Breast epithelium (tissue), 4 donors: ENCODE results near the gene LRRC61. TPM values are rescaled to one million over a fixed set of nuclear protein-coding genes. Genes with fewer than 3 reads are reported as not detected.

Source experiments
- DNase-seq, 2 donors: peaks; one replicate each; pipeline ENCODE4 v3.0.0-alpha.2; 2019; ENCODE audit warnings: low spot score in 2 of 2
- H3K27ac ChIP-seq, 2 donors: fragments of 200-600 bp; sonication (generic) in 1 of 2; one replicate each; pipeline ENCODE4 v1.5.1; 2016 to 2019; ENCODE audit warnings: mild to moderate bottlenecking in 1 of 2
- H3K27me3 ChIP-seq, 2 donors: fragments of 200-600 bp; sonication (generic) in 1 of 2; one replicate each; pipeline versions ENCODE4 v1.5.1 to v1.6.0; 2017 to 2019; ENCODE audit warnings: control low read depth in 1 of 2, mild to moderate bottlenecking in 1 of 2
- H3K36me3 ChIP-seq: fragments of 200-600 bp; one replicate; pipeline ENCODE4 v1.5.1; 2019
- H3K4me1 ChIP-seq, 2 donors: fragments of 200-600 bp; sonication (generic); one replicate each; pipeline ENCODE4 v1.5.1; 2016 to 2019; ENCODE audit warnings: control low read depth in 1 of 2
- H3K4me3 ChIP-seq, 3 donors: fragments of 200-600 bp; sonication (generic); 1 replicate in 2 of 3; 2 replicates in 1 of 3; pipeline ENCODE4 v1.5.1; 2016 to 2019; ENCODE audit warnings: mild to moderate bottlenecking in 3 of 3, moderate library complexity in 2 of 3
- H3K9me3 ChIP-seq, 2 donors: fragments of 200-600 bp; sonication (generic) in 1 of 2; one replicate each; pipeline ENCODE4 v1.5.1; 2016 to 2019; ENCODE audit warnings: control low read depth in 1 of 2
- CTCF ChIP-seq, 3 donors: fragments of 450-650 bp; IDR thresholded peaks; one replicate each; pipeline ENCODE4 v1.5.1; 2016 to 2017; ENCODE audit warnings: antibody characterized with exemption in 3 of 3, mild to moderate bottlenecking in 3 of 3, moderate library complexity in 3 of 3
- POLR2A ChIP-seq: fragments of 450-650 bp; IDR thresholded peaks from one replicate; pipeline ENCODE4 v1.6.1; 2016; ENCODE audit warnings: antibody characterized with exemption, mild to moderate bottlenecking, moderate library complexity
- POLR2AphosphoS5 ChIP-seq, 3 donors: sonication (generic); formaldehyde crosslinking; IDR thresholded peaks; one replicate each; pipeline ENCODE4 v1.6.1; 2017; ENCODE audit warnings: antibody characterized with exemption in 3 of 3
- intact Hi-C: fragments of 100-400 bp; cut with DNase I; formaldehyde crosslinking; loops from one replicate; pipeline ENCODE4 v1.15.1; 2023; ENCODE audit warnings: low total_unique reads
- total RNA-seq, 3 donors: library from RNA; depleted of rRNA; stranded (reverse); fragments of >200 nt; gene quantifications; one replicate each; pipeline ENCODE4 v1.1.0, GENCODE V29; 2016

Gene LRRC61
- total RNA-seq, 3 donors from 2014 or later = 8.0 to 23.4 (median 15.4) TPM

- peak overlapping the region; percentile 97 to 98 for H3K27ac ChIP-seq
- intact Hi-C loops = no loop called here
- no peak for TF ChIP-seq POLR2A
- no peak for TF ChIP-seq CTCF (IDR thresholded peaks at IDR 0.05)
- peak in 2 of 3 donors; percentile 5 for TF ChIP-seq POLR2AphosphoS5 (IDR thresholded peaks at IDR 0.05)
- H3K27me3 ChIP-seq = no peaks in the 10 kb centered on the region
- H3K36me3 ChIP-seq = peaks cover 9% of the 10 kb centered on the region
- peak overlapping the region; percentile 64 to 92 (median 87) for H3K4me3 ChIP-seq
- DNase-seq = peak; percentile 43 to 67
- no peaks in the 10 kb centered on the region for H3K9me3 ChIP-seq
- H3K4me1 ChIP-seq = peaks cover 8 to 21% of the 10 kb centered on the region in 2 donors
These were observed 46.0 kb downstream of the LRRC61 start for GRCh38 chr7:150368884-150369747.

GRCh38 chr7:150369748-150370501 is 46.8 kb downstream of the LRRC61 start:
- DNase-seq = no peak
- Histone ChIP-seq H3K9me3 (no peaks in the 10 kb centered on the region), H3K4me1 (peaks cover 8 to 21% of the 10 kb centered on the region in 2 donors), H3K36me3 (peaks cover 9% of the 10 kb centered on the region), H3K27me3 (no peaks in the 10 kb centered on the region), H3K4me3 (peak overlapping the region; percentile 64 to 92 (median 87)), H3K27ac (peak overlapping the region; percentile 97 to 98)
- intact Hi-C loops = no loop called here
- TF ChIP-seq POLR2AphosphoS5 (IDR thresholded peaks at IDR 0.05) = no peak

GRCh38 chr7:150370612-150371071 is 47.5 kb downstream of the LRRC61 start:
- Histone ChIP-seq H3K36me3 (peaks cover 9% of the 10 kb centered on the region), H3K27me3 (no peaks in the 10 kb centered on the region), H3K4me1 (peaks cover 8 to 21% of the 10 kb centered on the region in 2 donors), H3K4me3 (peak overlapping the region in 2 of 3 donors; percentile 87 to 92), H3K27ac (peak overlapping the region; percentile 97 to 98), H3K9me3 (no peaks in the 10 kb centered on the region)
- TF ChIP-seq CTCF (IDR thresholded peaks at IDR 0.05) (no peak), POLR2AphosphoS5 (IDR thresholded peaks at IDR 0.05) (no peak), POLR2A (no peak)
- no peak for DNase-seq
- intact Hi-C loops = no loop called here

GRCh38 chr7:150371131-150371995 is 48.2 kb downstream of the LRRC61 start:
- Histone ChIP-seq H3K27me3 (no peaks in the 10 kb centered on the region), H3K27ac (no peak overlapping the region), H3K4me3 (no peak overlapping the region), H3K4me1 (peaks cover 8 to 21% of the 10 kb centered on the region in 2 donors), H3K36me3 (peaks cover 9% of the 10 kb centered on the region), H3K9me3 (no peaks in the 10 kb centered on the region)
- intact Hi-C loops = no loop called here
- no peak for TF ChIP-seq POLR2AphosphoS5 (IDR thresholded peaks at IDR 0.05)
- no peak for TF ChIP-seq CTCF (IDR thresholded peaks at IDR 0.05)
- no peak for TF ChIP-seq POLR2A
- DNase-seq = no peak

GRCh38 chr7:150371996-150372270 is 48.8 kb downstream of the LRRC61 start:
- no peak for DNase-seq
- Histone ChIP-seq H3K9me3 (no peaks in the 10 kb centered on the region), H3K27ac (no peak overlapping the region), H3K27me3 (no peaks in the 10 kb centered on the region), H3K36me3 (peaks cover 9% of the 10 kb centered on the region), H3K4me3 (no peak overlapping the region), H3K4me1 (peaks cover 8 to 21% of the 10 kb centered on the region in 2 donors)
- intact Hi-C loops = no loop called here
- TF ChIP-seq POLR2AphosphoS5 (IDR thresholded peaks at IDR 0.05) = no peak
- no peak for TF ChIP-seq CTCF (IDR thresholded peaks at IDR 0.05)
- TF ChIP-seq POLR2A = no peak
